K562 (cell line): ENCODE data around the gene CCDC127. TPM values are rescaled to one million over a fixed set of nuclear protein-coding genes. Genes with fewer than 3 reads are reported as not detected.

Experiments
- ATAC-seq: fragments of 200-7000 bp; cut with Tn5 transposase; 3 replicates; pipeline ENCODE4 v1.9.1; 2020; ENCODE audit warnings: moderate library complexity
- BruUV-seq: library from RNA; stranded (reverse); fragments of 400-500 nt; replicated peaks from 2 replicates; lab custom pipeline; 2021; lab: Mats Ljungman, UMichigan
- CTCF ChIA-PET: fragments of 300-600 bp; formaldehyde crosslinking; extraction: SDS; loops from one replicate; lab custom pipeline; 2021; ENCODE audit warnings: low intra/inter-chr PET ratio; lab: Yijun Ruan, JAX
- POLR2A ChIA-PET: fragments of 300-600, 350-650 bp; sonication (Branson Sonifier 250); formaldehyde crosslinking; extraction: SDS; loops from one replicate; lab custom pipeline; 2021; ENCODE audit warnings: antibody characterized with exemption, inconsistent platforms; lab: Yijun Ruan, JAX
- DNase-seq, 4 experiments: peaks; one replicate each; pipeline versions ENCODE4 v3.0.0 to v3.0.0-alpha.2; 2011 to 2018; ENCODE audit warnings: low spot score in 3 of 4, mixed read lengths in 3 of 4; ENCODE audit errors: extremely low read depth in 1 of 4
- FAIRE-seq: peaks from 2 replicates; lab custom pipeline; 2011; peaks lifted over from hg19 to GRCh38; lab: Jason Lieb, UNC
- H2AFZ ChIP-seq: 2 replicates; pipeline ENCODE4 v1.6.0; 2011; ENCODE audit warnings: low read depth, low read length, control low read depth, inconsistent platforms
- H3K27ac ChIP-seq: fragments of 200-600 bp; 3 replicates; pipeline ENCODE4 v1.8.0; 2011; ENCODE audit warnings: low read depth, mild to moderate bottlenecking, control low read depth, inconsistent platforms, low read length, moderate library complexity, mixed read lengths; ENCODE audit errors: extremely low read depth
- H3K27me3 ChIP-seq, 2 experiments: fragments of 300-600 bp in 1 of 2; 2 replicates in 1 of 2; 3 replicates in 1 of 2; pipeline versions ENCODE4 v1.6.0 to v1.8.0; 2011; ENCODE audit warnings: inconsistent platforms in 2 of 2, low read length in 2 of 2, mild to moderate bottlenecking in 1 of 2, mixed read lengths in 1 of 2, moderate library complexity in 1 of 2; ENCODE audit not compliant: control insufficient read depth in 2 of 2, insufficient read depth in 2 of 2
- H3K36me3 ChIP-seq: fragments of 300-600 bp; 3 replicates; pipeline ENCODE4 v1.8.0; 2011; ENCODE audit warnings: mild to moderate bottlenecking, low read length, inconsistent platforms; ENCODE audit not compliant: control insufficient read depth, insufficient read depth
- H3K4me1 ChIP-seq, 2 experiments: fragments of 200-600 bp in 1 of 2; replicated peaks in 1 of 2; 2 replicates in 1 of 2; 3 replicates in 1 of 2; pipeline versions ENCODE4 v1.5.1 to v1.8.0; 2011; ENCODE audit warnings: inconsistent platforms in 2 of 2, low read length in 2 of 2, mild to moderate bottlenecking in 1 of 2, mixed read lengths in 1 of 2, moderate library complexity in 1 of 2; ENCODE audit not compliant: control insufficient read depth in 2 of 2, insufficient read depth in 2 of 2
- H3K4me2 ChIP-seq: 2 replicates; pipeline ENCODE4 v1.6.1; 2011; ENCODE audit warnings: low read length, control low read depth, inconsistent platforms, mixed read lengths; ENCODE audit not compliant: insufficient read depth
- H3K4me3 ChIP-seq: fragments of 200-600 bp; sonication (generic), shearing (Covaris generic); 2 replicates; pipeline ENCODE4 v1.5.1; 2016; ENCODE audit warnings: control low read depth, inconsistent platforms
- H3K79me2 ChIP-seq: fragments of 200-600 bp; 3 replicates; pipeline ENCODE4 v1.8.0; 2011; ENCODE audit warnings: low read length, inconsistent platforms; ENCODE audit not compliant: control insufficient read depth, insufficient read depth
- H3K9ac ChIP-seq, 2 experiments: 2 replicates each; pipeline versions ENCODE4 v1.6.0 to v1.6.1; 2011; ENCODE audit warnings: low read depth in 2 of 2, low read length in 2 of 2, control low read depth in 1 of 2, inconsistent platforms in 1 of 2, mild to moderate bottlenecking in 1 of 2, mixed read lengths in 1 of 2; ENCODE audit not compliant: insufficient read depth in 1 of 2
- H3K9me1 ChIP-seq: one replicate; pipeline ENCODE4 v1.6.0; 2011; ENCODE audit warnings: inconsistent platforms, mild to moderate bottlenecking, low read length, moderate library complexity; ENCODE audit not compliant: control insufficient read depth, insufficient read depth
- H3K9me3 ChIP-seq: replicated peaks from 2 replicates; pipeline ENCODE4 v1.5.1; 2011; ENCODE audit warnings: low read depth, low read length, inconsistent platforms; ENCODE audit not compliant: control insufficient read depth, insufficient read depth
- H4K20me1 ChIP-seq: replicated peaks from 2 replicates; pipeline ENCODE4 v1.6.1; 2011; ENCODE audit warnings: low read length, inconsistent platforms, mixed read lengths; ENCODE audit not compliant: control insufficient read depth, insufficient read depth
- CBX5 ChIP-seq: IDR thresholded peaks from 2 replicates; pipeline ENCODE4 v1.6.1; 2014; ENCODE audit warnings: low read depth, borderline replicate concordance
- CSDE1 ChIP-seq, 2 experiments: fragments of 450-650 bp; IDR thresholded peaks; 2 replicates each; pipeline ENCODE4 v1.6.1; 2016; ENCODE audit warnings: mild to moderate bottlenecking in 1 of 2
- GATA2 ChIP-seq: sonication (generic); formaldehyde crosslinking; IDR thresholded peaks from 2 replicates; pipeline ENCODE4 v1.4.0; 2020; ENCODE audit warnings: mild to moderate bottlenecking, missing genetic modification reagents
- NCOA1 ChIP-seq: fragments of 450-650 bp; IDR thresholded peaks from 2 replicates; pipeline ENCODE4 v1.6.1; 2016; ENCODE audit warnings: low read depth
- POLR2AphosphoS2 ChIP-seq: IDR thresholded peaks from 2 replicates; pipeline ENCODE4 v1.6.1; 2012; ENCODE audit warnings: low read length, improper control_type of control experiment
- PURB ChIP-seq: sonication (generic); formaldehyde crosslinking; IDR thresholded peaks from 2 replicates; pipeline ENCODE4 v1.9.0; 2021; ENCODE audit warnings: low read depth, mild to moderate bottlenecking, missing genetic modification reagents
- RBM14 ChIP-seq: fragments of 200-400 bp; formaldehyde crosslinking; IDR thresholded peaks from 2 replicates; pipeline ENCODE4 v1.6.1; 2018; ENCODE audit warnings: low read depth, mild to moderate bottlenecking, low read length, moderate library complexity, borderline replicate concordance; ENCODE audit not compliant: insufficient read depth
- SMAD2 ChIP-seq: fragments of 150-350 bp; IDR thresholded peaks from 2 replicates; pipeline ENCODE4 v1.6.1; 2014; ENCODE audit warnings: low read depth, mild to moderate bottlenecking, low read length
- ZFP1 ChIP-seq: fragments of 450-650 bp; formaldehyde crosslinking; IDR thresholded peaks from 2 replicates; pipeline ENCODE4 v1.4.0; 2020; ENCODE audit warnings: mild to moderate bottlenecking, mixed read lengths
- ZNF695 ChIP-seq: fragments of 450-650 bp; formaldehyde crosslinking; IDR thresholded peaks from 2 replicates; pipeline ENCODE4 v1.4.0; 2020; ENCODE audit warnings: mild to moderate bottlenecking, moderate library complexity
- ZNF778 ChIP-seq: fragments of 450-650 bp; formaldehyde crosslinking; IDR thresholded peaks from 2 replicates; pipeline ENCODE4 v1.4.0; 2020; ENCODE audit warnings: mild to moderate bottlenecking, moderate library complexity
- WGBS: fragments of 100-300 bp; shearing (Covaris generic); methylation state at CpG from one replicate; pipeline ENCODE4 v1.1.6; 2016; ENCODE audit warnings: low coverage, mixed read lengths; ENCODE audit not compliant: insufficient coverage; ENCODE audit errors: missing lambda C conversion rate; 5-methylcytosine and 5-hydroxymethylcytosine counted together
- in situ Hi-C: fragments of 300-500 bp; cut with MboI; formaldehyde crosslinking; loops from 4 replicates; pipeline ENCODE4 v1.15.0; 2018; ENCODE audit warnings: inconsistent platforms, mixed read lengths
- intact Hi-C: fragments of 100-400 bp; cut with micrococcal nuclease; formaldehyde crosslinking; loops from 2 replicates; pipeline ENCODE4 v1.14.2; 2022
- polyA plus RNA-seq, 8 experiments: library from polyadenylated mRNA; depleted of rRNA in 4 of 8; stranded (reverse) in 5 of 8; unstranded in 3 of 8; fragments of >200 nt; fragmentation: Nextera tagmentation in 2 of 8; fragmentation: Illumina TruSeq in 1 of 8; extraction: Ambion mirVana in 2 of 8; extraction: Trizol in 1 of 8; gene quantifications; 2 replicates each; pipeline versions ENCODE4 v1.2.1 to v1.2.3, GENCODE V29; 2011 to 2014; ENCODE audit warnings: inconsistent platforms in 1 of 8, missing spikeins in 1 of 8
- total RNA-seq, 7 experiments: library from RNA; depleted of rRNA in 6 of 7; stranded (reverse); fragments of >200 nt in 6 of 7; fragmentation: Illumina TruSeq in 2 of 7; extraction: Trizol in 2 of 7; gene quantifications; 2 replicates each; pipeline versions ENCODE4 v1.2.1 to v1.2.3, GENCODE V29; 2011 to 2021; ENCODE audit warnings: low replicate concordance in 1 of 7

CCDC127 gene
- total and polyA plus RNA-seq, 9 of the 15 experiments (the other 6 are each of a cell fraction or from before 2014, with no cell fraction given): 2.7 to 4.5 (median 4.1) TPM

- H3K27me3 ChIP-seq: peaks cover 31 to 65% of the 10 kb centered on the region in 2 experiments
- BruUV-seq: no TSS peak
- no peak for TF ChIP-seq ZNF695
- TF ChIP-seq POLR2AphosphoS2: no peak
- TF ChIP-seq CBX5: no peak
- TF ChIP-seq PURB (CRISPR knock-in tag): no peak
- no peak for TF ChIP-seq ZNF778
- TF ChIP-seq, all 486 proteins: peak for 0
- no peaks in the 10 kb centered on the region for H3K79me2 ChIP-seq
- H3K9ac ChIP-seq: no peak overlapping the region
- DNase-seq (no peak), ATAC-seq (no peak), FAIRE-seq (no peak)
- no peak overlapping the region for H2AFZ ChIP-seq
- no peak overlapping the region for H3K4me3 ChIP-seq
- H3K36me3 ChIP-seq: no peaks in the 10 kb centered on the region
- ChIA-PET CTCF (no interaction called here), POLR2A (no interaction called here)
- peaks cover 0 to 9% of the 10 kb centered on the region in 2 experiments; a peak in 1 of 5 replicates for H3K4me1 ChIP-seq
- H3K9me1 ChIP-seq: no peaks in the 10 kb centered on the region
- in situ Hi-C loops (no loop called here), intact Hi-C loops (no loop called here)
- H3K27ac ChIP-seq: no peak overlapping the region
- H3K9me3 ChIP-seq: no peaks in the 10 kb centered on the region
- WGBS: under 1% methylated on average over 19 of the region's 19 CpGs
- peaks cover 5% of the 10 kb centered on the region; the same call in 1 of the 2 replicates for H4K20me1 ChIP-seq
- no peak overlapping the region for H3K4me2 ChIP-seq
Measured at GRCh38 chr5:162190-162564, 55.8 kb downstream of the CCDC127 start.

DNA sequence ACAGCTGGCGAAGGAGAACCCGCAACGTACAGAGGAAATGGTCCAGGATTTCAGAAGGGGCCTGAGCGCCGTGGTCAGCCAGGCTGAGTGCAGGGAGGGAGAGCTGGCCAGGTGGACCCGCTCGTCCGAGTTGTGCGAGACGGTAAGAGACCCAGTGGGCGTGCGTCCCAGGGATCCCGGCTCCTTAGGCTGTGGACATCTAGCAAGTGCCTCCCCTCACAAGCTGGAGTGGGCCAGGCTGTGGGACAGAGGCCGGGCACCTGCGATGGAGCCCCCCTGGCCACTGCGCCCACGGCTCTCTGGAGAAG is 56.2 kb downstream of the CCDC127 start:
- in situ Hi-C loops (no loop called here), intact Hi-C loops (no loop called here)
- BruUV-seq: no TSS peak
- FAIRE-seq (no peak), DNase-seq (no peak), ATAC-seq (no peak)
- peaks cover 7% of the 10 kb centered on the region; the same call in 1 of the 2 replicates for H4K20me1 ChIP-seq
- no peak overlapping the region for H3K9ac ChIP-seq
- peaks cover 0 to 9% of the 10 kb centered on the region in 2 experiments; a peak in 1 of 5 replicates for H3K4me1 ChIP-seq
- ChIA-PET CTCF (no interaction called here), POLR2A (no interaction called here)
- no peaks in the 10 kb centered on the region for H3K9me1 ChIP-seq
- H3K9me3 ChIP-seq: no peaks in the 10 kb centered on the region
- no peak overlapping the region for H3K27ac ChIP-seq
- peaks cover 35 to 65% of the 10 kb centered on the region in 2 experiments for H3K27me3 ChIP-seq
- no peak overlapping the region for H3K4me2 ChIP-seq
- 1% methylated on average over 17 of the region's 17 CpGs for WGBS
- H3K79me2 ChIP-seq: no peaks in the 10 kb centered on the region
- no peak overlapping the region for H2AFZ ChIP-seq
- no peaks in the 10 kb centered on the region for H3K36me3 ChIP-seq
- H3K4me3 ChIP-seq: no peak overlapping the region
- no peak for TF ChIP-seq NCOA1
- no peak for TF ChIP-seq CSDE1 (IDR thresholded peaks at IDR 0.05)
- TF ChIP-seq RBM14: no peak
- TF ChIP-seq ZFP1 (CRISPR knock-in tag): no peak
- TF ChIP-seq SMAD2: no peak
- no peak for TF ChIP-seq GATA2 (CRISPR knock-in tag)
